Vagina (tissue), 2 donors: ENCODE data around the gene TAGLN3.

Experiments used
- CTCF ChIP-seq, 3 experiments: fragments of 450-650 bp in 2 of 3; fragments of 200-600 bp in 1 of 3; sonication (generic) in 1 of 3; IDR thresholded peaks; one replicate each; pipeline ENCODE4 v1.5.1; 2017 to 2019; ENCODE audit warnings: antibody characterized with exemption in 3 of 3, mild to moderate bottlenecking in 2 of 3, moderate library complexity in 2 of 3
- POLR2A ChIP-seq, 2 donors: fragments of 450-650 bp; IDR thresholded peaks; one replicate each; pipeline ENCODE4 v1.6.1; 2017; ENCODE audit warnings: antibody characterized with exemption in 2 of 2, mild to moderate bottlenecking in 2 of 2, moderate library complexity in 2 of 2

- TF ChIP-seq CTCF (IDR thresholded peaks at IDR 0.05) (no peak), POLR2A (IDR thresholded peaks at IDR 0.05) (no peak)
Observed at GRCh38 chr3:111976254-111976653, 22.5 kb upstream of the TAGLN3 start.
